SU-DHL-6 (cell line): Measurements from ENCODE around the gene CALM3.

Experiments used
- H2AFZ ChIP-seq: fragments of 200-600 bp; sonication (generic); 2 replicates; pipeline ENCODE4 v1.6.1; 2014; ENCODE audit warnings: low read depth, mild to moderate bottlenecking, moderate library complexity, mixed read lengths, antibody characterized with exemption, low read length; ENCODE audit not compliant: severe bottlenecking
- H3F3A ChIP-seq: fragments of 200-600 bp; shearing (Covaris generic); 2 replicates; pipeline ENCODE4 v1.6.0; 2016; ENCODE audit warnings: antibody characterized with exemption, mild to moderate bottlenecking; ENCODE audit not compliant: insufficient read depth
- H3K27ac ChIP-seq: fragments of 200-600 bp; sonication (generic); 2 replicates; pipeline ENCODE4 v1.5.1; 2016; ENCODE audit warnings: low read depth, mild to moderate bottlenecking, low read length, moderate library complexity, mixed read lengths
- H3K27me3 ChIP-seq: fragments of 200-600 bp; sonication (generic), shearing (Covaris generic); 2 replicates; pipeline ENCODE4 v1.6.0; 2014; ENCODE audit warnings: mild to moderate bottlenecking, low read length
- H3K36me3 ChIP-seq: fragments of 200-600 bp; sonication (generic); 2 replicates; pipeline ENCODE4 v1.6.1; 2014; ENCODE audit warnings: mild to moderate bottlenecking, low read length, mixed read lengths
- H3K4me2 ChIP-seq: fragments of 300-600, 200-600 bp; shearing (Covaris generic), sonication (generic); 2 replicates; pipeline ENCODE4 v1.6.0; 2014; ENCODE audit warnings: low read length, low read depth, mild to moderate bottlenecking; ENCODE audit not compliant: poor library complexity, severe bottlenecking
- H3K4me3 ChIP-seq: fragments of 200-600 bp; sonication (generic); 2 replicates; pipeline ENCODE4 v1.5.1; 2014; ENCODE audit warnings: antibody characterized with exemption, low read length, mild to moderate bottlenecking, mixed read lengths; ENCODE audit not compliant: insufficient read depth, poor library complexity, severe bottlenecking
- H3K79me2 ChIP-seq: fragments of 200-600 bp; sonication (generic); 2 replicates; pipeline ENCODE4 v1.6.1; 2014; ENCODE audit warnings: mild to moderate bottlenecking, low read length, moderate library complexity; ENCODE audit not compliant: insufficient read depth
- H3K9ac ChIP-seq: fragments of 200-600 bp; sonication (generic); 2 replicates; pipeline ENCODE4 v1.7.0; 2014; ENCODE audit warnings: mild to moderate bottlenecking, low read length
- H3K9me2 ChIP-seq: fragments of 200-600 bp; sonication (generic); replicated peaks from 2 replicates; pipeline ENCODE4 v1.6.1; 2014; ENCODE audit warnings: low read length; ENCODE audit not compliant: insufficient read depth
- H3K9me3 ChIP-seq: fragments of 200-600 bp; sonication (generic); 2 replicates; pipeline ENCODE4 v1.6.1; 2014; ENCODE audit warnings: low read length, mixed read lengths; ENCODE audit not compliant: insufficient read depth
- H4K20me1 ChIP-seq: fragments of 200-600 bp; sonication (generic); 2 replicates; pipeline ENCODE4 v1.6.1; 2014; ENCODE audit warnings: low read depth, mild to moderate bottlenecking, antibody characterized with exemption, low read length, moderate library complexity, mixed read lengths
- CTCF ChIP-seq: fragments of 200-600 bp; sonication (generic); IDR thresholded peaks from one replicate; pipeline ENCODE4 v1.5.1; 2017; ENCODE audit warnings: antibody characterized with exemption, mild to moderate bottlenecking, low read length, moderate library complexity; ENCODE audit not compliant: insufficient read depth, poor library complexity, severe bottlenecking
- EZH2phosphoT487 ChIP-seq: fragments of 200-600 bp; sonication (generic), shearing (Covaris generic); conservative IDR thresholded peaks from 2 replicates; pipeline ENCODE4 v1.6.1; 2018; ENCODE audit warnings: mild to moderate bottlenecking, antibody characterized with exemption, low read length, moderate library complexity, mixed read lengths

Gene CALM3

GRCh38 chr19:46631481-46631880, 30.4 kb downstream of the CALM3 start:
- Histone ChIP-seq H3K4me3 (no peak overlapping the region), H3K36me3 (no peaks in the 10 kb centered on the region), H3K27ac (no peak overlapping the region), H4K20me1 (no peaks in the 10 kb centered on the region), H2AFZ (no peak overlapping the region), H3K9me2 (no peaks in the 10 kb centered on the region), H3K27me3 (no peaks in the 10 kb centered on the region), H3K9me3 (no peaks in the 10 kb centered on the region), H3K9ac (no peak overlapping the region), H3K79me2 (no peaks in the 10 kb centered on the region), H3F3A (no peaks in the 10 kb centered on the region), H3K4me2 (no peak overlapping the region)
- TF ChIP-seq EZH2phosphoT487 (no peak), CTCF (no peak)

- H3K79me2 ChIP-seq: no peaks in the 10 kb centered on the region
- H3K9ac ChIP-seq: no peak overlapping the region
- H3K4me2 ChIP-seq: peak overlapping the region; percentile 36
These were observed 32.0 kb downstream of the CALM3 start for GRCh38 chr19:46633130-46633529.

GRCh38 chr19:46634045-46634655, 33.0 kb downstream of the CALM3 start:
- TF ChIP-seq CTCF (no peak), EZH2phosphoT487 (no peak)
- Histone ChIP-seq H3K27ac (no peak overlapping the region), H3K9me2 (no peaks in the 10 kb centered on the region), H3F3A (no peaks in the 10 kb centered on the region), H4K20me1 (no peaks in the 10 kb centered on the region), H3K36me3 (no peaks in the 10 kb centered on the region), H3K9me3 (no peaks in the 10 kb centered on the region), H3K4me2 (peak overlapping the region; percentile 36), H3K4me3 (no peak overlapping the region), H3K9ac (no peak overlapping the region), H3K79me2 (no peaks in the 10 kb centered on the region), H3K27me3 (no peaks in the 10 kb centered on the region), H2AFZ (no peak overlapping the region)

More at GRCh38 chr19:46633130-46633529, 32.0 kb downstream of the CALM3 start:
- H3K27me3 ChIP-seq: no peaks in the 10 kb centered on the region
- H3K36me3 ChIP-seq: no peaks in the 10 kb centered on the region
- no peak overlapping the region for H3K4me3 ChIP-seq
- no peak for TF ChIP-seq EZH2phosphoT487
- no peak for TF ChIP-seq CTCF
- H4K20me1 ChIP-seq: no peaks in the 10 kb centered on the region
- H3F3A ChIP-seq: no peaks in the 10 kb centered on the region
- no peak overlapping the region for H3K27ac ChIP-seq
- H3K9me3 ChIP-seq: no peaks in the 10 kb centered on the region
- no peak overlapping the region for H2AFZ ChIP-seq
- H3K9me2 ChIP-seq: no peaks in the 10 kb centered on the region
